SK-N-MC (cell line): ENCODE data around the gene TRAPPC11.

Experiments used
- EZH2 ChIP-seq: fragments of 200-600 bp; sonication (generic); IDR thresholded peaks from one replicate; pipeline ENCODE4 v1.6.1; 2017; ENCODE audit warnings: antibody characterized with exemption
- POLR2AphosphoS5 ChIP-seq: IDR thresholded peaks from 2 replicates; pipeline ENCODE4 v1.6.1; 2012; ENCODE audit warnings: mild to moderate bottlenecking, low read depth, low read length, borderline replicate concordance

GRCh38 chr4:183755596-183755995 is 96.5 kb downstream of the TRAPPC11 start:
- no peak for TF ChIP-seq POLR2AphosphoS5
- TF ChIP-seq EZH2: no peak
